BLaER1 treated with 17β-estradiol and CSF1 and Interleukin-3, amounts not matched to agents 10 nM and 100 nM (cell line): ENCODE measurements around the gene CDH4.
"Not testable (repeated sequence)": the region's sequence is repeated elsewhere in the genome, so short reads cannot be mapped to it uniquely, and the experiment has no call there.

Source experiments
- H3K27ac ChIP-seq, 11 experiments: shearing (Covaris generic); formaldehyde crosslinking; 2 replicates each; pipeline ENCODE4 v1.8.1; 2022
- H3K27me3 ChIP-seq, 11 experiments: shearing (Covaris generic); formaldehyde crosslinking; 2 replicates each; pipeline ENCODE4 v1.8.1; 2022
- H3K36me3 ChIP-seq, 11 experiments: shearing (Covaris generic); formaldehyde crosslinking; 2 replicates each; pipeline ENCODE4 v1.8.1; 2022
- H3K4me1 ChIP-seq, 10 experiments: shearing (Covaris generic); formaldehyde crosslinking; 2 replicates each; pipeline ENCODE4 v1.8.1; 2022
- H3K4me2 ChIP-seq, 11 experiments: shearing (Covaris generic); formaldehyde crosslinking; 2 replicates each; pipeline ENCODE4 v1.8.1; 2022
- H3K4me3 ChIP-seq, 10 experiments: shearing (Covaris generic); formaldehyde crosslinking; 2 replicates each; pipeline ENCODE4 v1.8.1; 2022
- H3K9ac ChIP-seq, 11 experiments: shearing (Covaris generic); formaldehyde crosslinking; 2 replicates each; pipeline ENCODE4 v1.8.1; 2022
- H3K9me3 ChIP-seq, 11 experiments: shearing (Covaris generic); formaldehyde crosslinking; replicated peaks in 1 of 11; 2 replicates each; pipeline ENCODE4 v1.8.1; 2022
- H4K20me1 ChIP-seq, 11 experiments: shearing (Covaris generic); formaldehyde crosslinking; 2 replicates each; pipeline ENCODE4 v1.8.1; 2022
- Cebpa-rat ChIP-seq, 11 experiments: shearing (Covaris generic); IDR thresholded peaks; 2 replicates each; pipeline ENCODE4 v1.8.1; 2022

CDH4 gene

DNA sequence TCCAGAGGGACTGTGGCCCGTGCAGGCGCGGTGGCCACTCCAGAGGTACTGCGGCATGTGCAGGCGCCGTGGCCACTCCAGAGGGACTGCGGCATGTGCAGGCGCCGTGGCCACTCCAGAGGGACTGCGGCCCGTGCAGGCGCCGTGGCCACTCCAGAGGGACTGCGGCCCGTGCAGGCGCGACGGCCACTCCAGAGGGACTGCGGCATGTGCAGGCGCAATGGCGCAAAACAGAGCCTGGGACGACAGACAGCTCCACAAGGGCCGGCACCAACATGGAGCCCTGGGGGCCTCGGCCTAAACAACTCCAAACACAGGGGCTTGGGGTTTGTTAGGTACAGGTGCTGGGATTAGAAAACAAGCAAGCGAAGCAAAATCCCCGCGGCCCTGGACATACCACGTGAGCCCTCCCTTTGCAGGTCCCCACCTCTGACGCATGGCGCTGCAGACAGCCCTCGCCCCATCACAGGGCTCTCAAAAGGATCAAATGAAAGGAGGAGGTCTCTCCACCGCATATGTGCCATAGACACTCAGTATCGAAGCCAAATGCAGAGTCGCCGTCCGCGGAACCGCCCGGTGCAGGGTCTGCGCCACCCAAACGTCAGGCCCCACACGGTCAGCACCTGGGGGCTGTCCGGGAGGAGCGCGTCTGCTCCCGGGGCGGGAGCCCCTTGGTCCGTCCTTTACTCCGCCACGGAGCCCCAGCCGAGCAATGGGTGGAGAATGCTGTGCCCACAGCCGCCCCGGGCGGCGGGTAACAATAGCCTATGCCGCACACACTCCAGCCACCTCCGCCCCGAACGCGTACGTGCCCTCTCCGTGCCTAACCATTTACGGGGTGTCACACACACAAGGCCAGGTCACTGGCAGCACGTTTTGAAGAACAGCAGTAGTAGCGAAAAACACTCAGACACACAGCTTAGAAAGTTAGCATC is 727.9 kb downstream of the CDH4 start:
- H3K9ac ChIP-seq = no peak overlapping the region
- no peak overlapping the region for H3K27ac ChIP-seq
- H3K4me3 ChIP-seq = no peak overlapping the region
- no peaks in the 10 kb centered on the region for H3K27me3 ChIP-seq
- H3K4me1 ChIP-seq = peaks cover 0 to 18% (median 2%) of the 10 kb centered on the region in 10 experiments; a peak in 6 of 20 replicates
- H3K36me3 ChIP-seq = peaks cover 42 to 85% (median 71%) of the 10 kb centered on the region in 11 experiments
- H3K4me2 ChIP-seq = no peak overlapping the region
- H4K20me1 ChIP-seq = peaks cover 14 to 69% (median 31%) of the 10 kb centered on the region in 11 experiments; a peak in 17 of 22 replicates
- H3K9me3 ChIP-seq = peaks cover 0 to 44% (median 17%) of the 10 kb centered on the region in 11 experiments; a peak in 19 of 22 replicates
- TF ChIP-seq Cebpa-rat (IDR thresholded peaks at IDR 0.05) = no peak

DNA sequence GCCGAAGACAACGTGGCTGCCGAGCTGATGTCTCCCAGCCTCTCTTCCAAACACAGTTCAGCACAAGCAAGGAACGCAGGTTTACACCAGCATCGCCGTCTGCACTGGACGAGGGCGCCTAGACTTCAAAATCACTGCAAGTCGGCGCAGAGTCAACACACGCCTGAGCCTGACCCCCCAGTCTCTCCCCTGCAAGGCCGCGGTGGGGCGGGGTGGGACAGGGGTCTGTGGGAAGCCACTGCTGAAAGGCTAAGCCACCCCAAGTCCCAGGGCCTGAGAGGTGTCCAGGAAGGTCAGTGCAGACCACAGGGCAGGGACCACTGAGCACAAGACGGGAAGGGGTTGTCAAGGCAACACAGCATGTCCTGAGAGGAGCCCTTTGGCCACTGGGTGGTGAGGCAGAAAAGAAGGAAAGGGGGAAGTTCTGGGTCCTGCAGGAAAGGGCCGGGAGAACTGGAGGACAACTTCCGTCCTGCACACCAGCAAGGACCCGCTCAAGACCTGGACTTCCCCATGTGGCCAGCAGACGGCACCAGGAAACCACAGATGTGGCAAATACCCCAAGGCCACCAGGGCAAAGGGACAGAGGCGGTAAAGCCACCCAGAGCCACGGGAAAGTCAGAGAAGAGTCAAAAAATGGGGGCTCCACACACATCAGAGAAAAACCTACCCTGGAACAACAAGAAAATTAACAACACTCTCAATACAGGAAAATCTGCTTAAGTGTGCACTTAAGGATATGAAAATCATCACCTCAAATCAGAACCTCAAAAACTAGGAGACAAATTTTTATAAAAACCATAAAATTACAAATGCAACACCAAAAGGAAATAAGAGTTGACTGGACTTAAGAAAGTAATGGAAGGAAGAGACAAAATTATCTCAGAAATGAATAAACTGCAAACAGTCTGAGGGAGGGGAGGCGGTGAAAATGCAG is 728.9 kb downstream of the CDH4 start:
- no peak overlapping the region for H3K4me3 ChIP-seq
- peaks cover 7 to 54% (median 27%) of the 10 kb centered on the region in 11 experiments; a peak in 20 of 22 replicates for H3K9me3 ChIP-seq
- H4K20me1 ChIP-seq = peaks cover 14 to 69% (median 31%) of the 10 kb centered on the region in 11 experiments; a peak in 17 of 22 replicates
- H3K4me2 ChIP-seq = peak overlapping the region in 2 of 11 experiments; percentile 3 to 8; a peak in 1 of 22 replicates
- peaks cover 40 to 86% (median 75%) of the 10 kb centered on the region in 11 experiments for H3K36me3 ChIP-seq
- H3K9ac ChIP-seq = no peak overlapping the region
- H3K27ac ChIP-seq = no peak overlapping the region
- H3K4me1 ChIP-seq = peaks cover 0 to 24% (median 2%) of the 10 kb centered on the region in 10 experiments; a peak in 7 of 20 replicates
- no peak for TF ChIP-seq Cebpa-rat (IDR thresholded peaks at IDR 0.05)
- H3K27me3 ChIP-seq = no peaks in the 10 kb centered on the region

GRCh38 chr20:61981691-61982090 is 729.6 kb downstream of the CDH4 start:
- H3K36me3 ChIP-seq = peaks cover 38 to 84% (median 72%) of the 10 kb centered on the region in 11 experiments
- H3K27ac ChIP-seq, H3K4me3 ChIP-seq, H3K9ac ChIP-seq, H3K27me3 ChIP-seq: not testable (repeated sequence)
- peaks cover 0 to 24% (median 2%) of the 10 kb centered on the region in 10 experiments; a peak in 7 of 20 replicates for H3K4me1 ChIP-seq
- 0 out of 22 replicates have a peak overlapping the region, but pooled peaks of 2 of the 11 experiments have one; percentile 3 to 8 for H3K4me2 ChIP-seq
- peaks cover 14 to 62% (median 24%) of the 10 kb centered on the region in 11 experiments; a peak in 17 of 22 replicates for H4K20me1 ChIP-seq
- H3K9me3 ChIP-seq = peaks cover 12 to 62% (median 34%) of the 10 kb centered on the region in 11 experiments

GRCh38 chr20:61982191-61982950 is 730.3 kb downstream of the CDH4 start:
- Histone ChIP-seq H3K4me1 (peaks cover 0 to 24% (median 2%) of the 10 kb centered on the region in 10 experiments; a peak in 7 of 20 replicates), H3K27ac (no peak overlapping the region), H3K9me3 (peaks cover 19 to 68% (median 41%) of the 10 kb centered on the region in 11 experiments), H3K27me3 (no peaks in the 10 kb centered on the region), H3K4me3 (no peak overlapping the region), H4K20me1 (peaks cover 14 to 55% (median 24%) of the 10 kb centered on the region in 11 experiments; a peak in 16 of 22 replicates), H3K9ac (no peak overlapping the region), H3K4me2 (no peak overlapping the region), H3K36me3 (peaks cover 40 to 84% (median 72%) of the 10 kb centered on the region in 11 experiments)
- TF ChIP-seq Cebpa-rat (IDR thresholded peaks at IDR 0.05) = no peak

DNA sequence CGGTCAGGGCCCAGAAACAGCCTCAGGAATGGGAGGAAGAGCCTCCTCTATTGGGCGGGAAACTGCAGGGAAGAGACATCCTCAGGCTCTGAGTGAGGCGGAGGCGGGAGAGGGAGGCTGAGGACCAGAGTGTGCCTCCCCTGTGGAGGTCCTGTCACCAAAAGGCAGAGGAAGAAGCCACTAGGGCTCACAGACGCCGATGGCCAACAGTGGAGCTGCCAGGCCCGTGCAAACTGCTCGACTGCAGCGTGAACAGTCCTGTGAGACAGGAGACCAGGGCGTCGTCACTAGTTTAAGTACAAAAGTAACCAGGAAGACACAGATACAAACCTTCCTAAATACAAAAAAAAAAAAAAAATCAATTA is 730.9 kb downstream of the CDH4 start:
- peaks cover 0 to 24% (median 2%) of the 10 kb centered on the region in 10 experiments; a peak in 7 of 20 replicates for H3K4me1 ChIP-seq
- no peak overlapping the region for H3K9ac ChIP-seq
- no peak overlapping the region for H3K27ac ChIP-seq
- no peak for TF ChIP-seq Cebpa-rat (IDR thresholded peaks at IDR 0.05)
- no peak overlapping the region for H3K4me2 ChIP-seq
- no peak overlapping the region for H3K4me3 ChIP-seq
- H3K27me3 ChIP-seq = no peaks in the 10 kb centered on the region
- peaks cover 12 to 50% (median 24%) of the 10 kb centered on the region in 11 experiments; a peak in 16 of 22 replicates for H4K20me1 ChIP-seq
- H3K36me3 ChIP-seq = peaks cover 41 to 86% (median 73%) of the 10 kb centered on the region in 11 experiments
- peaks cover 25 to 74% (median 47%) of the 10 kb centered on the region in 11 experiments for H3K9me3 ChIP-seq

- Histone ChIP-seq H3K9ac (no peak overlapping the region), H3K4me1 (peaks cover 0 to 24% (median 2%) of the 10 kb centered on the region in 10 experiments; a peak in 7 of 20 replicates), H3K4me3 (no peak overlapping the region), H3K36me3 (peaks cover 49 to 90% (median 76%) of the 10 kb centered on the region in 11 experiments), H4K20me1 (peaks cover 12 to 44% (median 24%) of the 10 kb centered on the region in 11 experiments; a peak in 16 of 22 replicates), H3K27me3 (no peaks in the 10 kb centered on the region), H3K9me3 (peaks cover 35 to 80% (median 57%) of the 10 kb centered on the region in 11 experiments), H3K4me2 (peak overlapping the region in 2 of 11 experiments; percentile 16 to 41; a peak in 1 of 22 replicates), H3K27ac (no peak overlapping the region)
- TF ChIP-seq Cebpa-rat (IDR thresholded peaks at IDR 0.05) = no peak
These were observed 731.9 kb downstream of the CDH4 start for GRCh38 chr20:61983965-61984364.

GRCh38 chr20:61984431-61984830 is 732.4 kb downstream of the CDH4 start:
- H3K4me3 ChIP-seq, H3K9ac ChIP-seq, H3K27ac ChIP-seq, H3K27me3 ChIP-seq: not testable (repeated sequence)
- Histone ChIP-seq H3K36me3 (peaks cover 49 to 90% (median 75%) of the 10 kb centered on the region in 11 experiments), H4K20me1 (peaks cover 12 to 39% (median 24%) of the 10 kb centered on the region in 11 experiments; a peak in 16 of 22 replicates), H3K9me3 (peaks cover 38 to 80% (median 62%) of the 10 kb centered on the region in 11 experiments), H3K4me1 (peaks cover 0 to 24% (median 2%) of the 10 kb centered on the region in 10 experiments; a peak in 7 of 20 replicates), H3K4me2 (peak overlapping the region in 2 of 11 experiments; percentile 16 to 41; a peak in 1 of 22 replicates)
